Limb (tissue), 2 donors: Measurements from ENCODE around the gene IRGQ.
"Not testable (repeated sequence)": the region's sequence is repeated elsewhere in the genome, so short reads cannot be mapped to it uniquely, and the experiment has no call there.

Experiments used
- DNase-seq, 2 donors: peaks; one replicate each; pipeline ENCODE4 v3.0.0-alpha.2; 2016; ENCODE audit errors: extremely low spot score in 2 of 2

The IRGQ gene

GRCh38 chr19:43624933-43625332, 29.0 kb upstream of the IRGQ start:
- DNase-seq, result peak in 1 of 2 donors; percentile 59

- DNase-seq, result no peak
These were observed 28.1 kb upstream of the IRGQ start for GRCh38 chr19:43623889-43624670.

GRCh38 chr19:43622956-43623355, 27.0 kb upstream of the IRGQ start:
- no peak for DNase-seq

GRCh38 chr19:43622070-43622469, 26.1 kb upstream of the IRGQ start:
- no peak for DNase-seq

GRCh38 chr19:43620061-43621001, 24.4 kb upstream of the IRGQ start:
- DNase-seq, result no peak

GRCh38 chr19:43619262-43620060, 23.5 kb upstream of the IRGQ start, which contains the start of gene ZNF428:
Gene ZNF428, minus strand, starts transcription at chr19:43619629. Its CDS starts 5,325 bp downstream, at chr19:43614304.
- peak; percentile 92 to 94 for DNase-seq

GRCh38 chr19:43618921-43619261, 23.0 kb upstream of the IRGQ start:
- peak in 1 of 2 donors; percentile 42 for DNase-seq

GRCh38 chr19:43616954-43617353, 21.0 kb upstream of the IRGQ start:
- DNase-seq, result no peak

GRCh38 chr19:43616306-43616705, 20.4 kb upstream of the IRGQ start:
- no peak for DNase-seq

- DNase-seq, result no peak
These were observed 16.4 kb upstream of the IRGQ start for GRCh38 chr19:43612374-43612773.

GRCh38 chr19:43611788-43612187, 15.9 kb upstream of the IRGQ start, which contains the start of gene SRRM5:
Gene SRRM5, plus strand, starts transcription at chr19:43612088. Its CDS starts 34 bp downstream, at chr19:43612122.
- no peak for DNase-seq

- DNase-seq, result no peak
These were observed 14.6 kb upstream of the IRGQ start for GRCh38 chr19:43610493-43610892.

- no peak for DNase-seq
These were observed 13.9 kb upstream of the IRGQ start for GRCh38 chr19:43609872-43610271.

GRCh38 chr19:43607238-43608205, 11.6 kb upstream of the IRGQ start:
- DNase-seq, result no peak

- no peak for DNase-seq
These were observed 10.8 kb upstream of the IRGQ start for GRCh38 chr19:43606569-43607229.

- no peak for DNase-seq
These were observed 10.1 kb upstream of the IRGQ start for GRCh38 chr19:43605875-43606568.

GRCh38 chr19:43600326-43600725, 4.4 kb upstream of the IRGQ start:
- not testable (repeated sequence) for DNase-seq

GRCh38 chr19:43599635-43600295, 3.8 kb upstream of the IRGQ start:
- no peak for DNase-seq
